ENCODE results near the gene NOX4.
"Not testable (repeated sequence)": the region's sequence is repeated elsewhere in the genome, so short reads cannot be mapped to it uniquely, and the experiment has no call there.

The NOX4 gene

GRCh38 chr11:89293965-89294679 is 197.1 kb downstream of the NOX4 start:
- no peak for DNase-seq

- DNase-seq, result not testable (repeated sequence)
Measured at GRCh38 chr11:89288004-89288403, 203.2 kb downstream of the NOX4 start.

GRCh38 chr11:89286601-89287000 is 204.6 kb downstream of the NOX4 start:
- not testable (repeated sequence) for DNase-seq

GRCh38 chr11:89281032-89281677 is 210.0 kb downstream of the NOX4 start:
- DNase-seq, result not testable (repeated sequence)

- DNase-seq, result no peak
Measured at GRCh38 chr11:89279176-89279575, 212.0 kb downstream of the NOX4 start.

GRCh38 chr11:89275966-89276365 is 215.2 kb downstream of the NOX4 start:
- DNase-seq, result no peak

All from CD4-positive, alpha-beta T cell treated with Interleukin-17A for 4 hours (primary cell).